Measurements from ENCODE around the gene CEACAM19.
"Not testable (repeated sequence)": the region's sequence is repeated elsewhere in the genome, so short reads cannot be mapped to it uniquely, and the experiment has no call there.

CEACAM19 gene

GRCh38 chr19:44645407-44646048 lies 25.8 kb upstream of the CEACAM19 start:
- DNase-seq (ENCODE audit: low read depth) = no peak

- no peak for DNase-seq (ENCODE audit: low read depth)
Measured at GRCh38 chr19:44646049-44646416, 25.2 kb upstream of the CEACAM19 start.

- DNase-seq (ENCODE audit: low read depth) = no peak
Measured at GRCh38 chr19:44647144-44647543, 24.1 kb upstream of the CEACAM19 start.

GRCh38 chr19:44648631-44649251 lies 22.5 kb upstream of the CEACAM19 start:
- peak; percentile 65 for DNase-seq (ENCODE audit: low read depth)

GRCh38 chr19:44649578-44650145 lies 21.6 kb upstream of the CEACAM19 start:
- DNase-seq (ENCODE audit: low read depth) = no peak

GRCh38 chr19:44653343-44653742 lies 17.9 kb upstream of the CEACAM19 start:
- no peak for DNase-seq (ENCODE audit: low read depth)

- peak; percentile 47 for DNase-seq (ENCODE audit: low read depth)
Measured at GRCh38 chr19:44653977-44654774, 17.1 kb upstream of the CEACAM19 start.

GRCh38 chr19:44657211-44657921 lies 13.9 kb upstream of the CEACAM19 start:
- peak; percentile 52 for DNase-seq (ENCODE audit: low read depth)

GRCh38 chr19:44658069-44658733 lies 13.1 kb upstream of the CEACAM19 start:
- DNase-seq (ENCODE audit: low read depth) = no peak

- DNase-seq (ENCODE audit: low read depth) = no peak
Measured at GRCh38 chr19:44660081-44660480, 11.2 kb upstream of the CEACAM19 start.

- DNase-seq (ENCODE audit: low read depth) = no peak
Measured at GRCh38 chr19:44661205-44661604, 10.1 kb upstream of the CEACAM19 start.

GRCh38 chr19:44661904-44662303 lies 9.4 kb upstream of the CEACAM19 start:
- no peak for DNase-seq (ENCODE audit: low read depth)

- no peak for DNase-seq (ENCODE audit: low read depth)
Measured at GRCh38 chr19:44662691-44663385, 8.4 kb upstream of the CEACAM19 start.

GRCh38 chr19:44663996-44664395 lies 7.3 kb upstream of the CEACAM19 start:
- DNase-seq (ENCODE audit: low read depth) = no peak

- DNase-seq (ENCODE audit: low read depth) = no peak
Measured at GRCh38 chr19:44664976-44665375, 6.3 kb upstream of the CEACAM19 start.

GRCh38 chr19:44666852-44667556 lies 4.3 kb upstream of the CEACAM19 start:
- no peak for DNase-seq (ENCODE audit: low read depth)

GRCh38 chr19:44668985-44669764 lies 2.1 kb upstream of the CEACAM19 start:
- DNase-seq (ENCODE audit: low read depth) = no peak

- DNase-seq (ENCODE audit: low read depth) = not testable (repeated sequence)
Measured at GRCh38 chr19:44670027-44670426, 1.3 kb upstream of the CEACAM19 start.

- DNase-seq (ENCODE audit: low read depth) = no peak
Measured at GRCh38 chr19:44672226-44672625, 944 bp downstream of the CEACAM19 start.

- no peak for DNase-seq (ENCODE audit: low read depth)
Measured at GRCh38 chr19:44673510-44673909, 2.2 kb downstream of the CEACAM19 start.

Measured in iris pigment epithelial cell (primary cell).